SK-N-SH (cell line): Measurements from ENCODE around the gene LPP. TPM values are rescaled to one million over a fixed set of nuclear protein-coding genes. Genes with fewer than 3 reads are reported as not detected.
A peak's percentile ranks its signal among the peaks of the same experiment; 100 is the strongest.

Experiments
- CTCF ChIA-PET: fragments of 300-600, 350-600 bp; formaldehyde crosslinking; extraction: SDS; loops from one replicate; lab custom pipeline; 2021; lab: Yijun Ruan, JAX
- POLR2A ChIA-PET: fragments of 350-600 bp; sonication (Branson Sonifier 250); formaldehyde crosslinking; extraction: SDS; loops from one replicate; lab custom pipeline; 2020; ENCODE audit warnings: antibody characterized with exemption, inconsistent platforms; lab: Yijun Ruan, JAX
- DNase-seq: peaks from one replicate; pipeline ENCODE4 v3.0.0; 2012
- H2AFZ ChIP-seq: fragments of 200-600 bp; sonication (generic); 2 replicates; pipeline ENCODE4 v1.8.1; 2016; ENCODE audit warnings: antibody characterized with exemption, mild to moderate bottlenecking, low read depth
- H3F3A ChIP-seq: fragments of 200-600 bp; sonication (generic); replicated peaks from 2 replicates; pipeline ENCODE3; 2016; ENCODE audit warnings: antibody characterized with exemption, mild to moderate bottlenecking; ENCODE audit not compliant: insufficient read depth
- H3K27ac ChIP-seq, 2 experiments: fragments of 200-500 bp in 1 of 2; fragments of 200-600 bp in 1 of 2; sonication (Bioruptor generic) in 1 of 2; sonication (generic), shearing (Covaris generic) in 1 of 2; 2 replicates each; pipeline versions ENCODE4 v1.5.1 to v1.6.1; 2014 to 2016; ENCODE audit warnings: low read depth in 2 of 2, inconsistent platforms in 1 of 2, low read length in 1 of 2, mild to moderate bottlenecking in 1 of 2, mixed read lengths in 1 of 2
- H3K27me3 ChIP-seq: fragments of 200-600 bp; sonication (generic), shearing (Covaris generic); 2 replicates; pipeline ENCODE4 v1.6.1; 2016; ENCODE audit warnings: mixed run types; ENCODE audit not compliant: insufficient read depth
- H3K36me3 ChIP-seq, 2 experiments: fragments of 200-500 bp in 1 of 2; fragments of 200-600 bp in 1 of 2; sonication (Bioruptor generic) in 1 of 2; sonication (generic) in 1 of 2; replicated peaks in 1 of 2; 2 replicates each; pipeline versions ENCODE3 to v1.5.1; 2014 to 2016; ENCODE audit warnings: low read length in 1 of 2, mild to moderate bottlenecking in 1 of 2; ENCODE audit not compliant: insufficient read depth in 2 of 2, control insufficient read depth in 1 of 2
- H3K4me1 ChIP-seq, 2 experiments: fragments of 200-500 bp in 1 of 2; fragments of 200-600 bp in 1 of 2; sonication (Bioruptor generic) in 1 of 2; sonication (generic), shearing (Covaris generic) in 1 of 2; 2 replicates each; pipeline versions ENCODE4 v1.5.1 to v1.6.1; 2014 to 2016; ENCODE audit warnings: low read depth in 1 of 2, low read length in 1 of 2, mixed run types in 1 of 2; ENCODE audit not compliant: insufficient read depth in 2 of 2, control insufficient read depth in 1 of 2
- H3K4me2 ChIP-seq: fragments of 200-600 bp; sonication (generic), shearing (Covaris generic); 2 replicates; pipeline ENCODE4 v1.6.1; 2017; ENCODE audit warnings: mixed run types
- H3K4me3 ChIP-seq, 2 experiments: fragments of 200-500 bp in 1 of 2; fragments of 200-600 bp in 1 of 2; sonication (Bioruptor generic) in 1 of 2; sonication (generic), shearing (Covaris generic) in 1 of 2; 2 replicates each; pipeline versions ENCODE4 v1.5.1 to v1.8.1; 2014 to 2016; ENCODE audit warnings: low read depth in 2 of 2, inconsistent platforms in 1 of 2, low read length in 1 of 2, mild to moderate bottlenecking in 1 of 2, mixed read lengths in 1 of 2, moderate library complexity in 1 of 2
- H3K79me2 ChIP-seq: fragments of 200-600 bp; sonication (generic); 2 replicates; pipeline ENCODE4 v1.8.1; 2017; ENCODE audit warnings: mild to moderate bottlenecking; ENCODE audit not compliant: insufficient read depth
- H3K9ac ChIP-seq: fragments of 200-600 bp; sonication (generic); 2 replicates; pipeline ENCODE4 v1.6.1; 2017; ENCODE audit warnings: mixed run types
- H3K9me2 ChIP-seq: fragments of 200-600 bp; sonication (generic); 2 replicates; pipeline ENCODE4 v1.6.1; 2017; ENCODE audit warnings: mixed run types
- H3K9me3 ChIP-seq: fragments of 200-600 bp; sonication (generic); 2 replicates; pipeline ENCODE4 v1.6.1; 2017; ENCODE audit warnings: mixed run types, mild to moderate bottlenecking, moderate library complexity
- H4K20me1 ChIP-seq: fragments of 200-600 bp; sonication (generic); 2 replicates; pipeline ENCODE4 v1.6.1; 2017; ENCODE audit warnings: mild to moderate bottlenecking, mixed run types; ENCODE audit not compliant: insufficient read depth
- CTCF ChIP-seq: fragments of 200-600 bp; sonication (generic); IDR thresholded peaks from 2 replicates; pipeline ENCODE4 v1.6.1; 2017; ENCODE audit warnings: antibody characterized with exemption, mild to moderate bottlenecking, moderate library complexity
- ELF1 ChIP-seq: IDR thresholded peaks from 2 replicates; pipeline ENCODE4 v1.4.0; 2012
- FOSL2 ChIP-seq: IDR thresholded peaks from 2 replicates; pipeline ENCODE4 v1.4.0; 2012; ENCODE audit warnings: low read depth, mild to moderate bottlenecking, moderate library complexity, borderline replicate concordance
- FOXM1 ChIP-seq: IDR thresholded peaks from 2 replicates; pipeline ENCODE4 v1.4.0; 2012; ENCODE audit warnings: low read depth, mild to moderate bottlenecking
- IRF3 ChIP-seq: fragments of 150-350 bp; IDR thresholded peaks from 2 replicates; pipeline ENCODE4 v1.6.1; 2016; ENCODE audit warnings: mild to moderate bottlenecking, low read depth, low read length
- JUND ChIP-seq: IDR thresholded peaks from 2 replicates; pipeline ENCODE4 v1.4.0; 2012
- MXI1 ChIP-seq: IDR thresholded peaks from 2 replicates; pipeline ENCODE4 v1.6.1; 2012; ENCODE audit warnings: mild to moderate bottlenecking, low read depth, low read length, improper control_type of control experiment
- NFIC ChIP-seq: IDR thresholded peaks from 2 replicates; pipeline ENCODE4 v1.4.0; 2012; ENCODE audit warnings: borderline replicate concordance
- NRF1 ChIP-seq: IDR thresholded peaks from 2 replicates; pipeline ENCODE4 v1.6.1; 2012; ENCODE audit warnings: low read depth, mild to moderate bottlenecking, low read length
- PBX3 ChIP-seq: IDR thresholded peaks from 2 replicates; pipeline ENCODE4; 2012
- POLR2AphosphoS5 ChIP-seq: IDR thresholded peaks from 2 replicates; pipeline ENCODE4 v1.6.1; 2012; ENCODE audit warnings: low read depth, low read length
- RAD21 ChIP-seq: IDR thresholded peaks from 2 replicates; pipeline ENCODE4 v1.6.1; 2012; ENCODE audit warnings: mild to moderate bottlenecking, low read length
- RCOR1 ChIP-seq: fragments of 150-350 bp; IDR thresholded peaks from 2 replicates; pipeline ENCODE4 v1.6.1; 2017; ENCODE audit warnings: antibody characterized with exemption, low read length
- RXRA ChIP-seq: IDR thresholded peaks from 2 replicates; pipeline ENCODE4 v1.4.0; 2012; ENCODE audit warnings: low read depth, mild to moderate bottlenecking, borderline replicate concordance
- SIN3A ChIP-seq: IDR thresholded peaks from 2 replicates; pipeline ENCODE4 v1.6.1; 2012; ENCODE audit warnings: low read depth, mild to moderate bottlenecking, low read length, moderate library complexity, borderline replicate concordance
- SMC3 ChIP-seq: IDR thresholded peaks from 2 replicates; pipeline ENCODE4 v1.6.1; 2012; ENCODE audit warnings: low read depth, low read length, improper control_type of control experiment
- TCF12 ChIP-seq: IDR thresholded peaks from 2 replicates; pipeline ENCODE4 v1.4.0; 2012
- USF2 ChIP-seq: fragments of 150-350 bp; IDR thresholded peaks from 2 replicates; pipeline ENCODE4 v1.6.1; 2017; ENCODE audit warnings: antibody characterized with exemption, low read length, low read depth, borderline replicate concordance
- YY1 ChIP-seq: IDR thresholded peaks from 2 replicates; pipeline ENCODE4 v1.4.0; 2012; ENCODE audit warnings: low read depth, mild to moderate bottlenecking
- ZBTB33 ChIP-seq: IDR thresholded peaks from 2 replicates; pipeline ENCODE4 v1.4.0; 2012; ENCODE audit warnings: low read depth, borderline replicate concordance
- WGBS: methylation state at CpG from one replicate; pipeline ENCODE4 v1.1.6; 2017; ENCODE audit warnings: low lambda C conversion rate; 5-methylcytosine and 5-hydroxymethylcytosine counted together
- polyA plus RNA-seq, 3 experiments: library from polyadenylated mRNA; depleted of rRNA; stranded (reverse); fragments of >200 nt; gene quantifications; 2 replicates each; pipeline ENCODE4 v1.2.3, GENCODE V29; 2012

Gene LPP
- polyA plus RNA-seq, 1 of the 3 experiments (the other 2 are of a cell fraction) = 6.6 TPM

GRCh38 chr3:188198760-188199327 is 44.9 kb downstream of the LPP start:
- Histone ChIP-seq H4K20me1 (peaks cover 7% of the 10 kb centered on the region), H3K27me3 (no peaks in the 10 kb centered on the region), H3K4me2 (no peak overlapping the region), H3K27ac (no peak overlapping the region), H3K9ac (no peak overlapping the region), H3K36me3 (peaks cover 0 to 9% of the 10 kb centered on the region in 2 experiments), H3F3A (peaks cover 15% of the 10 kb centered on the region), H3K9me2 (no peaks in the 10 kb centered on the region), H3K79me2 (peaks cover 91% of the 10 kb centered on the region), H3K9me3 (no peaks in the 10 kb centered on the region), H2AFZ (no peak overlapping the region), H3K4me1 (peaks cover 0 to 16% of the 10 kb centered on the region in 2 experiments; a peak in 3 of 4 replicates), H3K4me3 (no peak overlapping the region)
- POLR2A ChIA-PET = no interaction called here
- DNase-seq = no peak
- TF ChIP-seq POLR2AphosphoS5 (no peak), TCF12 (peak; percentile 85), NFIC (no peak), PBX3 (peak; percentile 60), RXRA (no peak)
- WGBS = 63% methylated on average over 9 of the region's 9 CpGs
- CTCF ChIA-PET = no interaction called here

- Histone ChIP-seq H3K9me2 (no peaks in the 10 kb centered on the region), H3K4me1 (peaks cover 0 to 16% of the 10 kb centered on the region in 2 experiments; a peak in 3 of 4 replicates), H3K4me3 (no peak overlapping the region), H3K4me2 (no peak overlapping the region), H3K9me3 (no peaks in the 10 kb centered on the region), H3K27ac (no peak overlapping the region), H3F3A (peaks cover 15% of the 10 kb centered on the region), H3K9ac (no peak overlapping the region), H3K36me3 (peaks cover 0 to 9% of the 10 kb centered on the region in 2 experiments), H3K27me3 (no peaks in the 10 kb centered on the region), H3K79me2 (peaks cover 91% of the 10 kb centered on the region), H4K20me1 (peaks cover 7% of the 10 kb centered on the region), H2AFZ (no peak overlapping the region)
- ChIA-PET CTCF (no interaction called here), POLR2A (no interaction called here)
- WGBS = 83% methylated on average over 8 of the region's 8 CpGs
- DNase-seq = no peak
- no peak for TF ChIP-seq USF2
- no peak for TF ChIP-seq ZBTB33
- TF ChIP-seq YY1 = no peak
- no peak for TF ChIP-seq FOXM1
- TF ChIP-seq CTCF = no peak
- no peak for TF ChIP-seq JUND
- TF ChIP-seq MXI1 = no peak
- no peak for TF ChIP-seq RAD21
- TF ChIP-seq RCOR1 = no peak
- no peak for TF ChIP-seq FOSL2
- TF ChIP-seq ELF1 = no peak
- TF ChIP-seq IRF3 = no peak
- no peak for TF ChIP-seq NRF1
- no peak for TF ChIP-seq NFIC
- TF ChIP-seq SMC3 = no peak
- no peak for TF ChIP-seq SIN3A
These were observed 45.4 kb downstream of the LPP start for GRCh38 chr3:188199386-188199785.
